K562 (cell line): Measurements from ENCODE around the gene STIL.

Experiments
- FOXA3 ChIP-seq, 2 experiments: fragments of 450-650 bp in 1 of 2; sonication (generic) in 1 of 2; formaldehyde crosslinking; IDR thresholded peaks in 1 of 2; conservative IDR thresholded peaks in 1 of 2; 2 replicates each; pipeline versions ENCODE4 v1.4.0 to v1.8.0; 2020 to 2022; ENCODE audit warnings: mild to moderate bottlenecking in 2 of 2, missing genetic modification reagents in 1 of 2
- GATAD2A ChIP-seq: fragments of 450-650 bp; IDR thresholded peaks from 2 replicates; pipeline ENCODE4 v1.6.1; 2017
- MCM7 ChIP-seq, 2 experiments: fragments of 450-650 bp; IDR thresholded peaks; 2 replicates each; pipeline ENCODE4 v1.6.1; 2016 to 2018
- MTA1 ChIP-seq: fragments of 450-650 bp; IDR thresholded peaks from 2 replicates; pipeline ENCODE4 v1.6.1; 2017; ENCODE audit warnings: borderline replicate concordance
- SPI1 ChIP-seq: IDR thresholded peaks from 2 replicates; pipeline ENCODE4 v1.6.1; 2011; ENCODE audit warnings: low read depth, low read length, control low read depth, borderline replicate concordance
- SREBF2 ChIP-seq: sonication (generic); formaldehyde crosslinking; IDR thresholded peaks from 2 replicates; pipeline ENCODE4 v1.4.0; 2020; ENCODE audit warnings: mild to moderate bottlenecking, missing genetic modification reagents
- TF ChIP-seq, protein P1 (sequence below), 3 experiments: IDR thresholded peaks in 2 of 3; conservative IDR thresholded peaks in 1 of 3; 2 replicates each; pipeline ENCODE4 v1.5.1; 2011 to 2012; ENCODE audit warnings: low read length in 3 of 3, mild to moderate bottlenecking in 3 of 3, control low read depth in 2 of 3, improper control_type of control experiment in 1 of 3, inconsistent platforms in 1 of 3, low read depth in 1 of 3, mixed read lengths in 1 of 3, moderate library complexity in 1 of 3; ENCODE audit not compliant: insufficient read depth in 2 of 3

DNA sequence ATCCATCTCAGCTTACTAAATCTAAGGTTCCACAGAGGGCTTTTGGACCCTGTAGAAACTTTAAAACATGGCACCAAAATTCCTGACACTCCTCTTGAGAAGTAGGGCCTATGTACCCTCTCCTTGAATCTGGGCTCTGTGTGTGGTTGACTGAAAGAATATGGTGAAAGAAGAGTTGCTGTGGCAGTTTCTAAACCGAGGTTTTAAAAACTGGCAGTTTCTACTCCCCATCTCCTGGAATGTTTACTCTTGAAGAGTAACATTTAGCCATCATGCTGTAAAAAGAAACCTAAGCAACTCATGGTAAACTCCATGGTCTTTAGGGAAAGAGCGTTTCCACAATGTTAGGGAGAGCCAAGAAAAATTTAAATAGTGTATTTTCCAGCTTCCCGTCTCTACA lies 15.0 kb upstream of the STIL start:
- no peak for TF ChIP-seq SPI1
- TF ChIP-seq, protein P1, sequence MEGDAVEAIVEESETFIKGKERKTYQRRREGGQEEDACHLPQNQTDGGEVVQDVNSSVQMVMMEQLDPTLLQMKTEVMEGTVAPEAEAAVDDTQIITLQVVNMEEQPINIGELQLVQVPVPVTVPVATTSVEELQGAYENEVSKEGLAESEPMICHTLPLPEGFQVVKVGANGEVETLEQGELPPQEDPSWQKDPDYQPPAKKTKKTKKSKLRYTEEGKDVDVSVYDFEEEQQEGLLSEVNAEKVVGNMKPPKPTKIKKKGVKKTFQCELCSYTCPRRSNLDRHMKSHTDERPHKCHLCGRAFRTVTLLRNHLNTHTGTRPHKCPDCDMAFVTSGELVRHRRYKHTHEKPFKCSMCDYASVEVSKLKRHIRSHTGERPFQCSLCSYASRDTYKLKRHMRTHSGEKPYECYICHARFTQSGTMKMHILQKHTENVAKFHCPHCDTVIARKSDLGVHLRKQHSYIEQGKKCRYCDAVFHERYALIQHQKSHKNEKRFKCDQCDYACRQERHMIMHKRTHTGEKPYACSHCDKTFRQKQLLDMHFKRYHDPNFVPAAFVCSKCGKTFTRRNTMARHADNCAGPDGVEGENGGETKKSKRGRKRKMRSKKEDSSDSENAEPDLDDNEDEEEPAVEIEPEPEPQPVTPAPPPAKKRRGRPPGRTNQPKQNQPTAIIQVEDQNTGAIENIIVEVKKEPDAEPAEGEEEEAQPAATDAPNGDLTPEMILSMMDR (IDR thresholded peaks at IDR 0.05 in 2 of 3, conservative IDR thresholded peaks at IDR 0.05 in 1 of 3; ENCODE audit: insufficient read depth in 2 of 3, low read depth in 1 of 3, low read length in 3 of 3) = no peak
- no peak for TF ChIP-seq MCM7 (IDR thresholded peaks at IDR 0.05)
- no peak for TF ChIP-seq MTA1
- TF ChIP-seq GATAD2A = no peak
- TF ChIP-seq FOXA3 (CRISPR knock-in tag; conservative IDR thresholded peaks at IDR 0.05 in 1 of 2, IDR thresholded peaks at IDR 0.05 in 1 of 2) = no peak
- no peak for TF ChIP-seq SREBF2 (CRISPR knock-in tag)
